HG03095 (cell line): ENCODE data around the gene B9D1.

ENCODE experiments used
- ATAC-seq: cut with Tn5 transposase; IDR thresholded peaks from one replicate; pipeline ENCODE4 v1.9.1; 2021; ENCODE audit warnings: moderate library complexity; ENCODE audit not compliant: unreplicated experiment

The B9D1 gene

DNA sequence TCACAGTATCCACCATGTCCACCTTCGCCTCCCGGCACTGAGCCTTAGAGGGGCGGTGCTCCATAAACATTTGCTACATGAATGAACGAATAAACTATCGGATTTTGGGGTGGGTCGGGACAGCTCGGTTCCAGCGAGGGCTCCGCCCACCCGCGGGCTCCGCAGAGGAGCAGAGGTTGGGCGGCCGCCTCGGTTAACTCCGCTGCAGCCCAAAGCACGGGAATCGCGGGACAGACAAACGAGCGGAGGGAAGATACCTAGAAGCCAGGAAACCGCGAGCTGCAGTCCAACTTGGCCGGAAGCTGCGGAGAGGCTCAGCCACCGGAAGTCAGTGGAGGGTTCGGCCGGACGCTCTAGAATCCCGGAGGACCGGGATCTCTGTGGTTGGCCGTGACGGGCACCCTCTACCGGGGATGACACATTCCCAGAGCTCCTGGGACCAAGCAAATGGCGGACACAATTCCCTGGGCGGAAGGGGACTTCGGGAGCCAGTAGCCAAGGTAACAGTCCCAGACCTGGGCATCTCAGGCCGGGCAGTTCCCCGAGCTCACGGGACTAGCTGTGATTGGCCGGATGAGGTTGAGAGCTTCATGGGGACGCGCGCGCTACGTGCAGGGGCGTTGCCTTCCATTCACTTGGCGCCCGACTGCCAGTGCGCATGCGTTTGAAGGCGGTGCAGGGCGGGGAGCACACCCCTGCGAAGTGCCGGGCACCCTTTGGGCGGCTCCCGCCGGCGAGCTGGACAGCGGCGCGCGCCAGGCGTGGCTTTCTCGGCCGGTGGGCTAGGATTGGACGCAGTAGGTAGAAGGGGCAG lies 15.3 kb upstream of the B9D1 start:
- peak; percentile 87 for ATAC-seq

GRCh38 chr17:19376811-19377210 lies 14.3 kb upstream of the B9D1 start:
- ATAC-seq, result no peak

DNA sequence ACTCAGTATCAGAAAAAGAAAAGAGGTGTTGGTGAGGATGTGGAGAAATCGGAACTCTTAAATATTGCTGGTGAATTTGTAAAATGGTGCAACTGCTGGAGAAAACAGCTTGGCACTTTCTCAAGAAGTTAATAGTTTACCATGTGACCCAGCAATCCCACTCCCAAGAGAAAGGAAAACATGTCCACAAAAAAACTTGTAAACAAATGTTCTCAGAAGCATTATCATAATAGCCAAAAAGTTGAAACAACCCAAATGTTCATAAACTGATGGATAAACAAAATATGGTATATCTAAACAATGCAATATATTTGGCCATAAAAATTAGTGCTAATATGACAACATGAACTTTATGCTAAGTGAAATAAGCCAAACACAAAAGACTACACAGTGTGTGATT lies 13.2 kb upstream of the B9D1 start:
- ATAC-seq, result no peak

DNA sequence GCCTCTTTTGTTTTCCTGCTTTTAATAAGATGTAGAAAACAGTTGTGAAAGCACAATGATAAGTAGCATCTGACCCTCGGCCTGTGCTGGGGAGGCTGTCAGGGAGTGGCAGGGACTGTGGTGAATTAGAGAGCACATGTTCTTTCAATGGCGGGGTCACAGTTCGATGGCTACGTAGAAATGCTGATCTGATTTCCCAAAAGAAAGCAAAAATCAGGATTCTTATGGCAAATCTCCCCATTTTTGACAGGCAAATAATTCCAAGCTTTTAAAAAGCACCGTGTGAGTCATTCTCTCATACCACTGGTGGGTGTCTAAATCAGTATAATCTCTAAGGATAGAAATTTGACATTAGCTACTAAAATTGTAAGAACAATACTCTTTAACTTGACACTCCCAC lies 11.6 kb upstream of the B9D1 start:
- ATAC-seq, result no peak

GRCh38 chr17:19372866-19373504 lies 10.5 kb upstream of the B9D1 start:
- no peak for ATAC-seq

- no peak for ATAC-seq
Observed at GRCh38 chr17:19372439-19372838, 9.9 kb upstream of the B9D1 start.

- ATAC-seq, result no peak
Observed at GRCh38 chr17:19372011-19372370, 9.5 kb upstream of the B9D1 start.

- no peak for ATAC-seq
Observed at GRCh38 chr17:19371259-19372010, 8.9 kb upstream of the B9D1 start.

DNA sequence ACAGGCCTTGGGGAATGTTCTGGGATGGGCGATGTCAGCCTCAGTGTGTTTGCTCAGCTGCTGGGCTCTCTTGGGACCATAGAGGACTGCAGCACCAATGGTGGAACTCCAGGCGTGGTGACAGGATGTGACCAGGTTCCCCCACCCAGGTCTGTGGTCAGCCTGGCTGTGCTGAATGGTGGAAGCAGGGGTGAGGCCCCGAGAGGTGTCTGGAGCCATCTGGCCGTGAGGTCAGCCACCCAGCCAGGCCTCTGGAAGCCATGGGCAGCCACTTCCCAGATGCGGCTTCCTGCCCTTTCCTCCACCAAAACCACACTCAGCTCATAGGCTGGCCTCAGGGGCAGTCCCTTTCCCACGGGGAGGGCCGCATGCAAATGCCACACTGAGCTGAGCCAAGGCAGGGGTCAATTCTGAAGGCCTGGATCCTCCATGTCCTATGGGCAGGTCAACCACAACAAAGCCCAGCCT lies 8.0 kb upstream of the B9D1 start:
- peak; percentile 61 for ATAC-seq

GRCh38 chr17:19369846-19370492 lies 7.4 kb upstream of the B9D1 start:
- no peak for ATAC-seq

GRCh38 chr17:19369107-19369778 lies 6.7 kb upstream of the B9D1 start:
- ATAC-seq, result no peak

DNA sequence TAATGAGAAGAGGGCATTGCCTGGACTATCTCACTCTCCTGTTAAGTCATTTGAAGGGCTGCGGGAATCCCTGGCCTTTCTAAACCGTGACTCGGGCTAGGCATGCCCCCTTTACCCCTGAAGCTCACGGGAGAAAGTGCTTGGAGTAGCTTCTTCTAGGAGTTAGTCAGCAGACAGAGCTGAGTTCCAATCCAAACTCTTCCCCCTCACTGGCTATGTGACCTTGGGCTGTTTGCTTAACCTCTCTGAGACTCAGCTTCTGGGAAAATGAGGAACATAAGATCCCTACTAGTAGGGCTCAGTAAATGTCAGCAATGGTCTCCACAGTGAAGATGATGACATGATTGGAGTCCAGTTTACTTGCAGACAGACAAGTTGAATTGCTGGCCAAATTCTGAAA lies 5.7 kb upstream of the B9D1 start:
- ATAC-seq, result no peak

- ATAC-seq, result no peak
Observed at GRCh38 chr17:19366637-19366972, 4.1 kb upstream of the B9D1 start.

GRCh38 chr17:19365833-19366636 lies 3.5 kb upstream of the B9D1 start:
- no peak for ATAC-seq

- ATAC-seq, result no peak
Observed at GRCh38 chr17:19365499-19365817, 2.9 kb upstream of the B9D1 start.

- no peak for ATAC-seq
Observed at GRCh38 chr17:19364699-19365498, 2.4 kb upstream of the B9D1 start.

- no peak for ATAC-seq
Observed at GRCh38 chr17:19363460-19364035, 1.0 kb upstream of the B9D1 start.

DNA sequence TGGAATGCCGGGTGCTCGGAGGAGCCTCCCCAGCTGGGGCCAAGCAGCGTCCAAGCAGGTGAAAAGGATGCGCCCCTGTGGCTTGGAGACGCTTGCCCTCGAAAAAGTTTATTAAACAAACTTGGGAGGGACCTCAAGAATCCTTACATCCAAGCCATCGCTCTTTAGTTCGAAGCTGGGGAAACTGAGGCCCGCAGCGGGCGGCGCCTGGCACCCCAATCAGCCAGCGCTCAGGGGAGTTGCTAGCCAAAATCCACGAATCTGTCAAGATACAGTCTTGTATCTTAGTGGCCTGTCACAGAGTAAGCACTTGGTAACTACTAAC lies 553 bp upstream of the B9D1 start:
- ATAC-seq, result no peak

DNA sequence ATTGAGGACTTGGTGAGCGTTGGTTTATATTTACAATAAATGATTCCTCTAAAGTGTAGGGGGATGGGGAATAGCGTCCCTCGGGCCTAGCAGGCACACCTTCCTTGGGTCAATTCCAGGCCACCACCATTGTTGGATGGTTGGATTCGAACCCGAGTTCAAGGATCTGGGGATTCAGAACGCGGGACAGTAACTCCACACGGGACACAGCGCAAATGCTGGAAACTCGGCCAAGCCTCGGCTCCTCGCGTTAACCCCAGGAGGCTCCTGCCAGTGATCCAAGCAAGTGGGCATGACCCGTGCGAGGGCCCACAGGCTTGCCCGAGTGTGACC lies 613 bp downstream of the B9D1 start:
- ATAC-seq, result no peak
